MM.1S (cell line): ENCODE measurements around the gene HRH3.

Experiments used
- DNase-seq: peaks from one replicate; pipeline ENCODE4 v3.0.0-alpha.2; 2015
- H2AFZ ChIP-seq: fragments of 300-600 bp; sonication (generic); 2 replicates; pipeline ENCODE4 v1.6.0; 2016; ENCODE audit warnings: antibody characterized with exemption, low read length
- H3F3A ChIP-seq: fragments of 300-600 bp; sonication (generic); 2 replicates; pipeline ENCODE4 v1.6.1; 2016; ENCODE audit warnings: mild to moderate bottlenecking, antibody characterized with exemption, low read length, moderate library complexity, mixed read lengths; ENCODE audit not compliant: insufficient read depth
- H3K27ac ChIP-seq: fragments of 300-600 bp; sonication (generic); 2 replicates; pipeline ENCODE4 v1.5.1; 2016; ENCODE audit warnings: mild to moderate bottlenecking, low read length
- H3K27me3 ChIP-seq: fragments of 300-600 bp; sonication (generic); replicated peaks from 2 replicates; pipeline ENCODE4 v1.6.0; 2016; ENCODE audit warnings: low read length; ENCODE audit not compliant: insufficient read depth
- H3K36me3 ChIP-seq: fragments of 300-600 bp; sonication (generic); replicated peaks from 2 replicates; pipeline ENCODE4 v1.6.1; 2016; ENCODE audit warnings: mild to moderate bottlenecking, low read length, mixed read lengths; ENCODE audit not compliant: insufficient read depth
- H3K4me1 ChIP-seq: fragments of 300-600 bp; sonication (generic); 2 replicates; pipeline ENCODE4 v1.6.1; 2016; ENCODE audit warnings: low read length, mixed read lengths
- H3K4me2 ChIP-seq: fragments of 300-600 bp; sonication (generic); 2 replicates; pipeline ENCODE4 v1.6.0; 2016; ENCODE audit warnings: low read depth, low read length
- H3K4me3 ChIP-seq: fragments of 300-600 bp; sonication (generic); 2 replicates; pipeline ENCODE4 v1.5.1; 2016; ENCODE audit warnings: low read length, mixed read lengths
- H3K79me2 ChIP-seq: fragments of 300-600 bp; sonication (generic); 2 replicates; pipeline ENCODE4 v1.6.1; 2016; ENCODE audit warnings: mixed run types, low read length, mixed read lengths
- H3K9ac ChIP-seq: fragments of 300-600 bp; sonication (generic); 2 replicates; pipeline ENCODE4 v1.6.1; 2016; ENCODE audit warnings: low read length, mixed read lengths
- H3K9me2 ChIP-seq: fragments of 300-600 bp; sonication (generic); replicated peaks from 2 replicates; pipeline ENCODE4 v1.6.1; 2016; ENCODE audit warnings: mild to moderate bottlenecking, low read length, mixed read lengths; ENCODE audit not compliant: insufficient read depth
- H3K9me3 ChIP-seq: fragments of 300-600 bp; sonication (generic); replicated peaks from 2 replicates; pipeline ENCODE4 v1.6.1; 2016; ENCODE audit warnings: mild to moderate bottlenecking, low read length, mixed read lengths; ENCODE audit not compliant: insufficient read depth
- H4K20me1 ChIP-seq: fragments of 300-600 bp; sonication (generic); 2 replicates; pipeline ENCODE4 v1.6.1; 2016; ENCODE audit warnings: mild to moderate bottlenecking, low read length, moderate library complexity, mixed read lengths; ENCODE audit not compliant: insufficient read depth
- EZH2 ChIP-seq: fragments of 300-600 bp; sonication (generic); optimal IDR thresholded peaks from 2 replicates; pipeline ENCODE3; 2017; ENCODE audit warnings: low read depth, mild to moderate bottlenecking, antibody characterized with exemption, low read length, mixed read lengths
- EZH2phosphoT487 ChIP-seq: fragments of 300-600 bp; sonication (generic); IDR thresholded peaks from 2 replicates; pipeline ENCODE4 v1.6.1; 2018; ENCODE audit warnings: antibody characterized with exemption, low read length
- TF ChIP-seq, protein P1 (sequence below): fragments of 300-600 bp; sonication (generic); IDR thresholded peaks from 2 replicates; pipeline ENCODE4 v1.5.1; 2016; ENCODE audit warnings: antibody characterized with exemption, low read length, mixed read lengths

Gene HRH3

DNA sequence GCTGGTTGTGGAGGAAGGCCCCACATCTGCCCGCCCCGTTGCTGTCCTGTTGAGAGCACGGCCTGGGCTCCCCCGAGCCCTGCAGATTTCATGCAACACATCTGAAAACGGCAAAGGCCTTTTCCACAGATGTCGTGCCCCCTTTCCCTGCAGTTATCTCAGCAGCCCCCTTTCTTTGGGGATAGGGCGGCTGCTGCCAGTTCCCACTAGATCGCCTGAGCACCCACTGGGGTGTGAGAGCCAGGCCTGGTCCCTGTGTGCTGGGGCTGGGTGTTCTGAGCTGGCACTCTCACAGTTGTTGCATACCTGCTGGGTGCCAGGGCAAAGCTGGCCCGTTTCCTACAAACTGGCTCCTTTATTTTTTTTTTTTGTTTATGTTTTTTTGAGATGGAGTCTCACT, 49.5 kb downstream of the HRH3 start:
- Histone ChIP-seq H3K36me3 (no peaks in the 10 kb centered on the region), H3K9me3 (no peaks in the 10 kb centered on the region), H3F3A (no peaks in the 10 kb centered on the region), H4K20me1 (no peaks in the 10 kb centered on the region), H2AFZ (no peak overlapping the region), H3K4me2 (no peak overlapping the region), H3K9me2 (no peaks in the 10 kb centered on the region), H3K4me3 (no peak overlapping the region), H3K27me3 (no peaks in the 10 kb centered on the region), H3K4me1 (no peaks in the 10 kb centered on the region), H3K27ac (no peak overlapping the region), H3K79me2 (no peaks in the 10 kb centered on the region), H3K9ac (no peak overlapping the region)
- TF ChIP-seq EZH2 (no peak), EZH2phosphoT487 (no peak)
- TF ChIP-seq, protein P1, sequence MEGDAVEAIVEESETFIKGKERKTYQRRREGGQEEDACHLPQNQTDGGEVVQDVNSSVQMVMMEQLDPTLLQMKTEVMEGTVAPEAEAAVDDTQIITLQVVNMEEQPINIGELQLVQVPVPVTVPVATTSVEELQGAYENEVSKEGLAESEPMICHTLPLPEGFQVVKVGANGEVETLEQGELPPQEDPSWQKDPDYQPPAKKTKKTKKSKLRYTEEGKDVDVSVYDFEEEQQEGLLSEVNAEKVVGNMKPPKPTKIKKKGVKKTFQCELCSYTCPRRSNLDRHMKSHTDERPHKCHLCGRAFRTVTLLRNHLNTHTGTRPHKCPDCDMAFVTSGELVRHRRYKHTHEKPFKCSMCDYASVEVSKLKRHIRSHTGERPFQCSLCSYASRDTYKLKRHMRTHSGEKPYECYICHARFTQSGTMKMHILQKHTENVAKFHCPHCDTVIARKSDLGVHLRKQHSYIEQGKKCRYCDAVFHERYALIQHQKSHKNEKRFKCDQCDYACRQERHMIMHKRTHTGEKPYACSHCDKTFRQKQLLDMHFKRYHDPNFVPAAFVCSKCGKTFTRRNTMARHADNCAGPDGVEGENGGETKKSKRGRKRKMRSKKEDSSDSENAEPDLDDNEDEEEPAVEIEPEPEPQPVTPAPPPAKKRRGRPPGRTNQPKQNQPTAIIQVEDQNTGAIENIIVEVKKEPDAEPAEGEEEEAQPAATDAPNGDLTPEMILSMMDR, result no peak
- DNase-seq, result no peak

DNA sequence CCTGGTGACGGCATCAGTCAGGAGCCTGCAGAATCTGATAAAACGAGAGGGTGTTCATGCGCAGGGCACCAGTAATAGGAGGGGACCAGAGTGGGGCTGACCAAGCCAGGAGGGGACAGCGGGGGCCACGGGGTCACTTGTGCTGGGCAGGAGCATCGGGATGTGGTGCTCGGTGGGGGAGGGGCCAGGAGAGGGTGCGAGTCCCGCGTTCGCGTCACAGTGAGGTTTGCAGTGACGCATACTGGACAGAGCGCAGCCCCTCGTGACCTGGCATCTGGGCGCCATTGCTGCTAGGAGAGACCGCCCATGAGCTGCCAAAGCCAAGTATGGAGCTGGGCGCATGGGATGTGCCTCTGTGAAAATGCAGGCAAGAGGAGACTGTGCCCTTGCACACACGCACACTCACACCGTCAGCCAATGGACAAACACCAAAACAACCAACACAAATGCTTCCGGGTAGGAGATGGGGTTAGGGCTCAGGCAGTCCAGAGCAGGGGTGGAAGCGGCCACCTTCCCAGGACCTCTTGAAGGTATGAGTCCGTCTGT, 51.1 kb downstream of the HRH3 start:
- Histone ChIP-seq H4K20me1 (no peaks in the 10 kb centered on the region), H3K27ac (no peak overlapping the region), H2AFZ (no peak overlapping the region), H3K9me3 (no peaks in the 10 kb centered on the region), H3K4me3 (no peak overlapping the region), H3K9ac (no peak overlapping the region), H3K27me3 (no peaks in the 10 kb centered on the region), H3K36me3 (no peaks in the 10 kb centered on the region), H3K4me1 (no peaks in the 10 kb centered on the region), H3K79me2 (no peaks in the 10 kb centered on the region), H3F3A (no peaks in the 10 kb centered on the region), H3K4me2 (no peak overlapping the region), H3K9me2 (no peaks in the 10 kb centered on the region)
- no peak for DNase-seq
- TF ChIP-seq EZH2 (no peak), EZH2phosphoT487 (no peak)
- TF ChIP-seq, protein P1, result no peak

DNA sequence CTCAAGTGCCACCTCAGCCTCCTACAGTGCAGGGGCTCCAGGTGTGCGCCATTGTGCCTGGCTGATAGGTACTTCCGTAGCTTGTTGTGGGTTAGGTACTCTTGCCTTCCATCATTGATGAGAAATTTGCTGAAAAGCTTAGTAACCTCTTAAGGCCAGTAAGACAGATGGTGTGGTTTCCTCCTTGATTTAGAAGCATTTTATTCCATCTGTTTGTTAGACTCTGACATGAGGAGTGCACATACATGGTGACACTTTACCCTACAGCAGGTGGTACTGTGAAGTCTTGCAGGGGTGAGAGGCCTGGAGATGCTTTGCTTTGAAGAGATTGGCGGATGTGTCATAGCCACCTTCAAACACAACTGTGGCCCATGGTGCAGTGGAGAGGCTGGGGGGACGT, 52.0 kb downstream of the HRH3 start:
- Histone ChIP-seq H3K79me2 (no peaks in the 10 kb centered on the region), H3K27ac (no peak overlapping the region), H2AFZ (no peak overlapping the region), H3K9me3 (no peaks in the 10 kb centered on the region), H3K4me2 (no peak overlapping the region), H3F3A (no peaks in the 10 kb centered on the region), H3K36me3 (no peaks in the 10 kb centered on the region), H4K20me1 (no peaks in the 10 kb centered on the region), H3K4me1 (no peaks in the 10 kb centered on the region), H3K9ac (no peak overlapping the region), H3K9me2 (no peaks in the 10 kb centered on the region), H3K4me3 (no peak overlapping the region), H3K27me3 (no peaks in the 10 kb centered on the region)
- no peak for DNase-seq
- TF ChIP-seq EZH2 (no peak), EZH2phosphoT487 (no peak)
- TF ChIP-seq, protein P1, result no peak
